ELF-1 (cell line): ENCODE results near the gene PDE4B.
"Not testable (repeated sequence)": the region's sequence is repeated elsewhere in the genome, so short reads cannot be mapped to it uniquely, and the experiment has no call there.

Source experiments
- DNase-seq: peaks from one replicate; pipeline ENCODE4 v3.0.0-alpha.2; 2016; ENCODE audit warnings: low read depth, low spot score

PDE4B gene

DNA sequence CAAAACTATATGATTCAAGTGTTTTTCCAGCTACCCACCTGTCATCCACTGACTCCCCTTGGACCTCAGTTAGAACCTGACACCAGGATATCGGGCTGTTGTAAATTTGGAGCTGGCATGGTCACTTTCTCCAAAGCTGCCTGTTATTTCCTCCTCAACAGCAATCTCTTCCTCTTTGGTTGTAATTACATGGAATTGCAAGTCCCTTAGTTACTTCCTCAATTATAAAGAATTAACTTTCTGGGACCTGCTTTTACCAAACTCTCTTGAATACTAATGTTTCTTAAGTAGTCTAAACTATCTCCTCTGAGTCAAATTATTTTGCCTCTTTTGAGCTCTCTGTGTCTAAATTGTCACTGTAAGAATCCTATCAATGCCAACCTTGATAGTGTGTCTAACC lies 590.9 kb downstream of the PDE4B start:
- DNase-seq, result no peak

DNA sequence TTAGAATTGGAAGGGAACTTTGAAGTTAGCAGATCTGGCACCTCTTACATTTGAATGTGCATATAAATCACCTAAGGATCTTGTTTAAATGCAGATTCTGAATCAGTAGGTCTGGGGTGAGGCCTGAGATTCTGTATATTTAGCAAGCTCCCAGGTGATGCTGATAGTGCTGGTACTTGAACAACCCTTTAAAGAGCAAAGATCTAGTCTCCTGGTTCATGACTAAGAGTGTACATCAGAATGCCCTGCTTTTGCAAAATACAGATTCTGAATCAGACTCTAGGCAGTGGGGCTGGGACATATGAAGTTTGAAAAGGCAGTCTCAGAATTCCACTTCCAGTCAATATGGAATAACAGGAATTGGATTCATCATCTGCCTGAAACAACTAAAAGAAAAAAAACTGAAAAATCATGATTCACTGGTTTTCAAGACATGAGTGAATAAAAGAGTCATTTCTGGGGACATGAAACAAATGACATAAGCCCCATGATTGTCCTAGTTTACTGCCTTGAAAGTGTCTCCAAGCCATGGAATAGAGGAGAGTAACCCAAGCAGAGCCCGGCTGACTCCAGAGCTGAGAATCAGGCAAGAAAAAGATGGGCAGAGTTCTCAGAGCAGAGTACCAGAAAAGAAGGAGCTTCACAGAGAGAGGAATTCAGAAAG lies 591.7 kb downstream of the PDE4B start:
- no peak for DNase-seq

DNA sequence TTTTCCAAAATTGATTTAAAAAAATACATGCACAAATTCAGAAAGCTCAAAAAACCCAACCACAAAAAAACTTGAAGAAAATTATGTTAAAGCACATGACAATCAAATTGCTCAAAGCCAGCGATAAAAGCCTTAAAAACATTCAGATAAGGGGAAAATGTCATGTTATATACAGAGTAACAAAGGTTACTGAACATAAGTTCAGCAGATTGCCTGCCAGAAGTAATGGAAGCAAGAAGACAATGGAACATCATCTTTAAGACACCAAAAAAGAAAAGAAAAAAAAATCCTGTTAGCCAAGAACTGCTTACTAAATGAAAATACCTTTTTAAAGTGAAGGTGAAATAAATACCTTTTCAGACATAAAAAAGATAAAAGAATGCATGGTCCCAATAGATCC lies 594.0 kb downstream of the PDE4B start:
- no peak for DNase-seq

DNA sequence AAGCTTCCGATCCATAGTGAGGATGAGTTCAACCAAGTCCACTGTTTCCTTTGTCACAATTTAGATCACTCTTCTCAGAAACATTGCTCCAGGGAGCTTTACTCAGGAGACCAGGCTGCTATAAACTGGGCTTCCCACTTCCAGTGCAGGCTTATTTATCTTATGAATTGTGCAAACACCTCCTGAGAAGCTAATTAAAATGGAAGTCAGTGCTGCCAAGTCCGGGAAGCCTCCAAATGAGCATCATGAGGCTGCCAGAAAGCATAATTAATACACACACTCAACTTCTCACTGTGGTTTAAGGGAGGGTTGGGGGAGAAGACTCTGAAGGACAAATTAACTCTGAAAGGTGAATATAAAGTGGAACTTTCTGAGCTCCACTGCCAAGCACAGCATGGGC lies 596.2 kb downstream of the PDE4B start:
- no peak for DNase-seq

DNA sequence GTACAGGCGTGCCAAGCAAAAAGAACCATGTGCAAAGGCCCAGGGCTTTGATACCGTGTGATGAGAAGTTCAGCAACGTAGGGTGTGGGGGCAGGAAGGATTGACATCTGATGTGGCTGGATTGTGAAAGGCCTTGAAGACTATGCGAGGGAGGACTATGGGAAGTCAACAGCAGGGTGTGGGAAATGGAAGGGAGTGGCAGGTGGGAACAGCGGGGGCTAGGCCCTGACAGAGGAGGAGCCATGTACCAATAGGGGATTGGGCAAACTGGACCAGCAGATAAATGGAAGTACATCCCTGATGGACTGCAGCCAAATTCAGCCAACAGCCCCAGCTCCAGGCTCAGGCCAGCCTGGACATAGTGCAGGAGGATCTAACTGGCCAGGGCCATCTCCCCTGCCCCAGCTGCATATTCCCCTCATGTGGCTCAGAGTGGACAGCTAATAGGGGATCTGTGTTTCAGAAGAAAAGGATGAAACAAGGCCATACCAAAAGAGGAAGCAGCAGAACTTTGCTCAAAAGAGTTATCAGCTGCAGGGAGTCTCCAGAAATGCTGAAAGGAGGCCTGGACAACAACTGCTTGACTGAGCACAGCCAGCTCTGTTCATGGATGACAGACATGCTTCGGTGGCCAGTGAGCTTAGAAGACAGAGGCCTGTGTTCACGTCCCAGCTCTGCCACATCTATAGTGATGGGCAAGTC lies 601.0 kb downstream of the PDE4B start:
- no peak for DNase-seq

DNA sequence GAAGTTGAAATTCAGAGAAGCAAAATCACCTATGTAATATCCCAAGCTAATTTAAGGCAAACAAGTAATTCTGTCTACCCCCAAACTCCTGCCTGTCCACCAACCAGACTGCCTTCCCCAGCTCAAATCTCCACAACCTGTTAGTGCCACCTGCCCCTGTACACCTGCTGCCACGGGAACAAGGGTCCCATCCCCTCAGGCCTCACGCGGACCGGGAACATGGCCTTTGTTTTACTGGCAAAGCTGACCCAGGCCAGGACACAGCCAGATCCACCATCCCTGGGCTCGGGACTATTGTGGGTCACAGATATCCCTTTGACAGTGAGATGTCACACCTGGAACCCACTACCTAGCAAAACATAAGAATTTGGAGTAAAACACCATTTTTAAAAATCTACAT lies 601.9 kb downstream of the PDE4B start:
- DNase-seq, result no peak

DNA sequence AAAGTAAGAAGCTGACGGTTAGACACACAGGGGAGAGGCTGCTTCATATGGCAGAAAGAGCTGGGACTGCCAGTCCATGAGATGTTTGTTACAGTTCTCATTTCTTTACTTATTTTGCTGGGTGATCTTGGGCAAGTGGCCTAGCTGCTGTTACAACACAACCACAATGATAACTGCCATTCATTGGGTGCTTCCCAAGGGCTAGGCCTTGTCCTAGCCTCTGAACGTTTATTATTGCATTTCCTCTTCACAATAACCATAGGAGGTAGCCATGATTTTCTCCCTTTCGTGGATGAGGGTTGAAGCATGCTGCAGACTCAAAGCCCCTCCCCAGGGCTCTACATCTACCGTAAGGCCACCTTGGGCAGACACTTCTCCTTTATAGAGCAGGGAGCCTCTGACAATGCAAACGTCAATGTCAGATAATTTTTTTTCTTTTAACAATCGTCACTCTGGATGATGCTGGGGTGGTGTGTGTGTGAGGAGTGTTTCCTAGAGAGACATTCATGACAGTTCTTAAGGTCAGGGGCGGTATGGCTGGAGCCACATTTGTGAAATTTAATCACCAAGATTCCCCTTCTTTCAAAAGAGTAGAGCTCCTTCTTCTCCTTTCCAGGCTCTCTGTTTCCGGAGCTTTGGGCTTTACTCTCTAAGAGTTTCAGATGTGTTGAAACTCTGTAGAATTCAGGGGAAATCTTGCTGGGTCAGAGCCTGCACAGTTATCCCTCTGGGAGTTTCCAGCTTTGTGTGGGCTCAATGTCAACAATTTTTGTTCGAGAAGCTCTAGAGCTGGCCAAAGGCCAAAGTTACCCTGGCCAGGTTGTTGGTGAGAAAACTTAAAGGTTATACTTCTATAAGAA lies 602.7 kb downstream of the PDE4B start:
- DNase-seq, result no peak

DNA sequence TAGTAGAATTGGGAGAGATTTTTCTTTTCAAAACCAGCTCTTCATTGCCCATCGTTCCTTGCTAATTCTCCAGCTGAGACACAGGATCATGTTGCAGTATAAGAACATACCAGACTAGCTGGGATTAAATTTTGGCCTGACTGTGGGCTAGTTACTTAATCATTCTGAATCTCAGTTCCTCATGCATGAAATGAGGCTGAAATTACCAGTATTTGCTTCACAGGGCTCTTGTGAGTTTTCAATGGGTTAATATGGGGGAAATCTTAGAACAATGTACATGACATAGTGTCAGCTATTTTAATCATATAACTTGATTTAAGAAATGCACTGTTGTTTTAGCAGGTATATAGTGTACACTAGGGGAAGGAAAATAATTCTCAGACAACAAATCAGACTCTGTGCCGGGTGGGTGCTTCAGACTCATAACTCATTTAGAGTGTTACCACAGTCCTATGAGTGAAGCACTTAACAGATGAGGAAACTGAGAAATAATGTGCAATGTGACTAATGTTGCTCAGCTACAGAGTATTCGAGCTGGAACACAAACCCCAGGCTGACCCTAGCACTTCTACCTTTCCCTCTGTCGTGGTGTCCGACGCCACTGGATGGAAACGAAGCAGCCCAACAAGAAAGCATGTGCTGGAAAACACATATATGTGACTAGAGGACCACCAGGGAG lies 603.7 kb downstream of the PDE4B start:
- DNase-seq, result no peak

DNA sequence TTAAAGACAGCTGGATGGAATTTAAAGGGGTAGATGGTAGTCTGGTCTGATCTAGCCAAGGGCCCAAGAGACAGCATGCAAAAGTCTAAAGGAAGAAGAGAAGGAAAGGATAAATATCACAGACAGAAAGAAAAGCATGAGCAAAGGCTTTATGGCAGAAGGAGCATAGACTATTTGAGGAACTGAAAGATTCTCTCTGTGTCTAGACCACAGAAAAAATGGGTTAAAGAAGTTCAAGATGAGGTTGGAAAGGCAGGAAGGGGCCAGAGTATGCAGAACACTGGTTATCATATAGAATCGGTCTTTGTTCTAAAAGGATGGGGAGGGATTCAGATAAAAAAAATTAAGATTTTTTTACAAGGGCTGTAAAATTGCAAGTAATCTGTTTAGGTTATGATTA lies 604.5 kb downstream of the PDE4B start:
- no peak for DNase-seq

DNA sequence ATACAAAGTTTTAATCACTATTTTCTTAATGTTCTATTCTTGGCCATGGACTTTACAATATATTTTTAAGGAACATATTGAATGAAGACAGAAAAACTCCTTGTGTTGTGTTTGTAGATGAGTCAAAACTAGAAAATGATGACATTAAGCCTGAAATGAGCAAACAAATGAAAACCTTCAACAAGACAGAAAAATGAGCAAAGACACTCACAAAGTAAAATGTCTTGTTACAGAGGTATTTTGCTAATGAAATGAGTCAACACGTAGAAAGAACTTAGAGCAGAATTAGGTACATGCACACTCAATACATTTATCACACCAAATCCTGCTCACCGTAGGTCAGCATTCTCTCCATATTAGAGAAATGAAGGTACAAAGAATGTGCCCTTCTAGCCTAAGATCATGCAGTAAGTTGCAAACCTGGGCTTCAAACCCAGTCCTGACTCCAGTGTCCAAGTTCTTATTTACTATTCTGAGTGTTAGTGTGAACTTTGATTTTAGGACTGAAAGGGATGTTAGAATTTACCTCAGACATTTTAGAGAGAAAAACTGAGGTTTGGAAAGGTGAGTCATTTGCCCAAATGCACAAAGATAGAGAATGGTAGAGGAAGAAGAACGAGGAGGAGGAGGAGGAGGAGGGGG lies 607.3 kb downstream of the PDE4B start:
- DNase-seq, result no peak

DNA sequence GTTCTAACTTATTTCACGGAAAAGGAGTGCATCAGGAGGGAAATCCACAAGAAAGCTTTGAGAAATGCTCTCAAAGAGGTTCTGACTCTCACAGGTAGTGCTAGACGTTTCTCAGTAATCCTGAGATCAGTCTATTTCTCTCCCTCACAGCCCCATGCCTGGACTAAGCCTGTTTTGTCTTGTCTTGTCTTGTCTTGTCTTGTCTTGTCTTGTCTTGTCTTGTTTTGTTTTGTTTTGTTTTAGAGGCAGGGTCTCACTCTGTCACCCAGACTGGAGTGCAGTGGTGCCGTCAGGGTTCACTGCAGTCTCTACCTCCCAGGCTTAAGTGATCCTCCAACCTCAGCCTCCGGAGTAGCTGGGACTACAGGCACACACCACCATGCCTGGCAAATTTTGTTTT lies 608.0 kb downstream of the PDE4B start:
- no peak for DNase-seq

DNA sequence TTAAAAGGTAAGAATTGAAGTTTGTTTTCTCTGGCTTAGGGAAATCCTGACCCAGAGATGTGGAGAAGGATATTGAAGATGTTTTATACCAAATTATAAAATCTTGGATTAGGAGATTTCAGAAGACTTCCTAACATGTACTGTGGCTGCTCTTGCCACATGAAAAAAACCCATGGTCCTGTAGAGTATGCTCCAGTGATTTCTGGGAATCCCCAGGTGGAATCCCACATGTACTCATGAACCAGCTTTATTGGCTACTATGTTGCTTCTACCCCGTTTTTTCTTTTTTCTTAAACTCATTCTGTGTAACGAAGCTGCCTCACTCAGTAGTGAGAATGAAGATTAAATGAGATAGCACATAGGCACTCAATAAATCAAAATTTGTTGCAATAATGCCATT lies 608.5 kb downstream of the PDE4B start:
- no peak for DNase-seq

DNA sequence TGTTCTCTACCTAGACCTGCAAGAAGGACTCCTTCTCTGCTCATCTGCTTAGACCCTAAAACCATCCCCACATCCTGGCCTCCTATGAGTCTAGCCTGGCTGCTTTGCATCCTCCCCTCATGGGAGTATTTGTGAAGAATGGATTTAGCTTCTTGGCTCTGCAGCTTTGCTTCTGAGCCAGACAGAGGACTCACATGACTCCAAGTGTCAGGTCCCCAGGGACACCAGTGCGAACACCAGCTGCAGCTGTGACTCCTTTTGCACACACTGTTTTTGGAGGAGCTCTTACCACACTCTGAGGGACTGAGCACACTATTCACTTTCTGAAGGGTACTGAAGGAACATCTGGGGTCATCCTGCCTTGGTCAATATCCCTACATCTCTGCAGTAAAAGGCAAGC lies 609.5 kb downstream of the PDE4B start:
- no peak for DNase-seq

DNA sequence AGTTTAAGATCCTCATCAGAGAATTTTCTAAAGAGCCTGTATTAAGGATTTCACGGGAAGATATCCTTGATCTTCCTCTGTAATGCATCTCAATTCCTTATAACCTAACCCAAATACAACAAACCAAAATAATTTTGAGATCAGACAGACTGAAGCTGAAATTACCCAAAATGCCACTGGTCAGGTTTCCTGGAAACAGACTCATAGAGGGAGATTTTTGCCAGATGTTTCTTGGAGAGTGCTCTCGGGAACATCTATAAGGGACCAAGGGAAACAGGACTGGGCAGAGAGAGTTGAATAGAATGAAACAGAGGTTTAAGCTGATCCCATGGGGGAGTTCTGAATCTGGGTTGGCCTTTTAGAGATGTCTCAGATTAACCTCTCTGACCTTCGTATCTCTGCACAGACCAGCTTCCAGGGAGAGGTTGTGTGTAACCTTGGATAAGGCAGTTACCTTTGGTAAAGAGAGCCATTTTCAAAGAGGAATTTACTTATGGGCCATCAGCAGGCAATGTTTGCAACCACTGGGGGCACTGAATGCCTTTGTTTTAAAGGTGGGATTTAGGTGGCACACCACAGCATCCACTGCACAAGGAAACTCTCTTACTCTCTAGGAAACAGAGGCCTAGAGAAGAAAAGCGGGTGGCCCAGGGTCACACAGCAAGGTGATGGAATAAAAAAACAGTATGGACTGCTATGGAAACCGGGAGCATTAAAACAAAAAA lies 610.5 kb downstream of the PDE4B start:
- DNase-seq, result no peak

DNA sequence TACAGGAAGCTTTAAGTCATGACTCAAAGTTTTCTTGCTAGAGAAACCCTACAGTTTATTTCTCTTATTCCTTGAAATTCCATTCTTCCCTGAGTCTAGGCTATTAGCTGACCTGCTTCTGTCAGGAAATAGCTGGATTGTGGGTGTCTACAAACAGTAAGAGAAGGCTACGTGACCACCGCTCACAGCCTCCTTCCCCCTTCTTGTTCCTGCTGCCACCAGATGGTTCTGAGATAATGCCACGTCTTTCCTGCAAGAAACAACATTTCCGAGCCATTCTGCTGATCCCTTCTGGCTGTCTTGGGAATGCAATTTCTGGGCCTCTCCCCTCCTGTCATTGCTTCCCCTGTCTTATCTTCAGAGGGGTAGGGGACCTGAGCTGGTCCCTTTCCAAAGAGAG lies 612.4 kb downstream of the PDE4B start:
- DNase-seq, result no peak

DNA sequence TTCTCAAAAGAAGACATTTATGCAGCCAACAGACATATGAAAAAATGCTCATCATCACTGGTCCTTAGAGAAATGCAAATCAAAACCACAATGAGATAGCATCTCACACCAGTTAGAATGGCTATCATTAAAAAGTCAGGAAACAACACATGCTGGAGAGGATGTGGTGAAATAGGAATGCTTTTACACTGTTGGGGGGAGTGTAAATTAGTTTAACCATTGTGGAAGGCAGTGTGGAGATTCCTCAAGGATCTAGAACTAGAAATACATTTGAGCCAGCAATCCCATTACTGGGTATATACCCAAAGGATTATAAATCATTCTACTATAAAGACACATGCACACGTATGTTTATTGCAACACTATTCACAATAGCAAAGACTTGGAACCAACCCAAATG lies 618.8 kb downstream of the PDE4B start:
- DNase-seq, result not testable (repeated sequence)

DNA sequence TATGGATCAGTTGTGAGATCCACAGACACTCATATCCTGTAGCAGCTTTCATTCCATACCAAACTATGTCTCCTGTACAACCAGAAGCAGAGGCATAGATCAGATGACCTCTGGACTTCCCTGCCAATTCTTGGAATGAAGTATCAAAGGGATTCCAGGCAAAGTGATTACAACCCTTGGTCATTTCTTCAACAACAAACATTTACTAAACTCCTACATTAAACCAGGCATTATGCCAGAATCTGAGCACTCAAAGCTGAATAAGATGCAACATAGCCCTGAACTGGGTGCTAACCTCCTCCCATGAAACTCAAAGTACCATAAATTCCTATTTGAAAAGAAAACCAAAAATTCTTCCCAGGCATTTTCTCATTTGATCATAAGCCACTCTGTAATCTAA lies 620.0 kb downstream of the PDE4B start:
- no peak for DNase-seq

DNA sequence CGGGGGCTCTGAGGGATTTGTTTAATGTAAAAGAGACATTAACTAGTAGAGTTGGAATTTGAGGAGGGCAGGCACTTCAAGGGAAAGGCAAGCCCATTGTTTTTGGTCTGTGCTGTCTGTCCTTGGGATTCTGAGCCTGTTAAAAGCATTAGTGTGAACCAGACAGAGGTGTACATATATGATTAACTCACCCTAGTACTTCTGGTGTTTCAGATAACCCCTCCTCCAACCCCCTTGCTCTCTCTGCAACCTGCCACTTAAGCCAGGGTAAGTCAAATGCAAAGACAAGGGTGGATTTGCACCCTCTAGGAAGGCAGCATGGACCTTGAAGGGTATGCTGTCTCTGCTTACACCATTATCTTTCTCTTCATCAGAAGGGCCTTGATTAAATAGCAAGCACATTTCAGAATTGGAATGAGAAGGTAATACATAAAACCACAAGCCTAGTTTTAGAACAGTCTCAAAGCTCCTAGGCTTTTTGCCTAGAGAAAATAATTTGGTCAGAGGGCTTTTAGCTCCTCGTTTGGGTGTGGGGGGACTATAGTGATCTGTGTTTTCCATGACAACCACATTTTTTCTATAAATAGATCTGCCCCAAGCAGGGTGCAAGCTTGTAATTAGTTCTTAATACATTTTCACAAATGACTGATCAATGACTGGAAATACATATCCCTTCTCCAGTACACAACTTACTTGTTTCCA lies 620.6 kb downstream of the PDE4B start:
- no peak for DNase-seq

DNA sequence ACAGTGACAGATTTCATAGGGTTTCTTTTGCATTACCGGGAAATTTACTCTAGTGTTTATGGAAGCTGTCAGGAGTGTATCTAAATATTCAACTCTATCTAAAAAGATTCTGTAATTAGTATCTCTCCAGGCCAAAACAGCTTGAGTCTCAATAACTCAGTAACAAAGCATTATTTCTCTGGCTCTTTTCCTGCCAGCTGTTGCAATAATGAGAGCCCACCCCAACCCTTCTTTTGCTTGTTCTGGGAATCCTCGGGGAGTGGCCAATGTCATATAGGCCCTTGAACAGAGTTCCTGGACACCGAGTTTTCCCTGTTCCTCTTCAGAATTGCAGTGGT lies 621.1 kb downstream of the PDE4B start:
- no peak for DNase-seq

DNA sequence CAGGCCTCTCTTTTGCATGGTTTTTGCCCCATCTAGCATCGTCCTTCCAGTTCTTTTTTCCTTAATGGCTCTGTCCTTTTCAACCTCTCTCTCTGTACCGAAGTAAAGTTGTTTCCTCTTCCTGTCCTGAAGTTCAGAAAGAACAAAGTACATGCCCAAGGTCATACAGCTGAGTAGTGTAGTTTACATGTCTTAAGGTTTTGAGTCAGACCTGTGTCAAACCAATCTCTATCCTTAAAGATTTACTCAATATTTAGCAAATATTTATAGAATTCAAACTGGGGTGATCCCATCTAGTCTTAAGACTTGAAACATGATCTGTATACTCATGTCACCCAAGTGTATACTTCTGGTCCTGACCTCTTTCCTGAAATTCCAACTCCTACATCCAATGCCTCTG lies 622.6 kb downstream of the PDE4B start:
- DNase-seq, result no peak

DNA sequence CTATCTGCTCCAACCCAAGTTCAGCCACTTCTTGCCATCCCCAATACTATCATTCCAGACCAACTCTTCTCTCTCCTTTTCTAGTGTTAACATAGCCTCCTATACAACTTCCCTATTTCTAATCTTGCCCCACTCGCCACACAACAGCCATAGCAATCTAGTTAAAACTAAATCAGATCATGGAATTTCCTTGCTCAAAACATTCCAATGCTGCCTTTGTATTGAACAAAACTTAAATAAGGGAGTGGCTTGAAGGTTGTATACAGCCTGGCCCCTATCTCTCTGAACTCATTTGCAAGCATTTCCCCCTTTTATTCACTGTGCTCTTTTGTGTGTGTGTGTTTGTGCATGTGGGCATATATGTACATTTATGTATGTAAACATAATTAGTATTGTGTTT lies 623.2 kb downstream of the PDE4B start:
- no peak for DNase-seq
